Measurements from ENCODE around the gene DMC1. TPM values are rescaled to one million over a fixed set of nuclear protein-coding genes. Genes with fewer than 3 reads are reported as not detected.

Gene DMC1
- total RNA-seq, 1 experiment from 2014 or later, result 6.8 TPM

DNA sequence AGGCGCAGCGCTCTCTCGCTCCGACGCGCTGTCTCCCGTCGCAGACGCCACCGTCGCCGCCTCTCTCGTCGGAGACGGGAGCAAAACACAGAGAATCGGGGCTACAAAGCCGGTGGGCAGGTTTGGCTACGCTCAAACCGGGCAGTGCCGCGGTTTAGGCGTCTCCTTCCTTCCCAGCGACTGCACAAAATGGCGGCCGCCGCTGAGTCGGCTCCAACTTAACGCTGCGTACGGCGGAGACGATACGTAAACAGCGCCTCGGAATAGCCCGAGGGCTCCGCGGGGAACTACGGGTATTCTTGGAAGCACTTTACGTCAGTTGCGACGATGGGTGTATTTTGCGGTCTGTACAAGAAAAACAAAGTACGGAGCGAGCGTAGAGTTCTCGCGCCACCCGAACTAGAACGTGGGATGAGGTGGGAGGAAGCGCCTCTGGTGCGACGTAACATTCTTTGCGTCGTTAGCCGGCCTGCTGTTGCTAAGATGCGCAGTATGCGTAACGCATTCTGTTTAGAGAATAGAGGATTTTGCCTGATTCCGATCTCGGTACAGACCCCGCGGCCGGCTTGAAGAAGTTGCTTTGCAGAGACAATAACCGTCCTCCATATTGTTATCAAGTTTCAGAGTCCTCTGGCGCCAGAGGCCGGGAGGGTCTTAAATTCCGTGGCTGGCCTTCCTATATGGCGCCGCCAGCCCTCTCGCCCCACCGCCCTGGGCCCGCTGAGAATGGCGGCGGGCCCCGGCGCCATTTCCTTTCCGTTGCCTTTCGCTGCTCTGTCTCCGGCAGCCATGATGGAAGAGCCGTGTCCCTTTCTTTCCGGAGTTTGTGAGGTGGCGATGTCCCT lies 63.6 kb downstream of the DMC1 start, which contains the start of gene DDX17:
TSS of gene DDX17 (minus strand) at position 194 of the 845 bp plus-strand sequence.
- Histone ChIP-seq H3K14ac (ENCODE audit: insufficient read depth, low read length) (peak within 1 kb of the TSS; percentile 100), H3K4me1 (ENCODE audit: insufficient read depth, low read length) (no peaks in the 10 kb centered on the region; the same call in 1 of the 2 replicates), H2BK15ac (ENCODE audit: low read depth, low read length) (no peak within 1 kb of the TSS; the same call in 1 of the 2 replicates), H3T11ph (ENCODE audit: low read length) (peak within 1 kb of the TSS; percentile 99), H3K4me2 (ENCODE audit: insufficient read depth, insufficient read length, low read length) (peak within 1 kb of the TSS; percentile 92), H2BK5ac (ENCODE audit: insufficient read length, low read length) (peak within 1 kb of the TSS; percentile 90), H3K27me3 (ENCODE audit: insufficient read depth, low read length) (no peaks in the 10 kb centered on the region), H3K9ac (ENCODE audit: extremely low read depth, insufficient read length, low read length) (peak within 1 kb of the TSS; percentile 99), H3K18ac (ENCODE audit: insufficient read length, low read depth, low read length) (peak within 1 kb of the TSS; percentile 100), H2AK5ac (ENCODE audit: insufficient read length, low read length) (peak within 1 kb of the TSS; percentile 77), H2BK20ac (ENCODE audit: low read depth, low read length, poor library complexity, severe bottlenecking) (no peak within 1 kb of the TSS), H4K8ac (replicated peaks; ENCODE audit: insufficient read length, low read depth, low read length) (no peak within 1 kb of the TSS), H3K23ac (ENCODE audit: insufficient read length, low read depth, low read length) (peak within 1 kb of the TSS; percentile 93), H3K4ac (ENCODE audit: low read depth, low read length) (peak within 1 kb of the TSS; percentile 94), H2BK12ac (ENCODE audit: insufficient read length, low read depth, low read length) (peak within 1 kb of the TSS; percentile 98), H3K56ac (ENCODE audit: insufficient read length, low read depth, low read length) (peak within 1 kb of the TSS; percentile 95), H3K79me2 (ENCODE audit: insufficient read depth, low read length) (peaks cover 35% of the 10 kb centered on the region; the same call in 1 of the 2 replicates), H3K9me3 (ENCODE audit: control insufficient read depth, low read depth, low read length) (no peaks in the 10 kb centered on the region), H3K23me2 (ENCODE audit: insufficient read length, low read depth, low read length, poor library complexity, severe bottlenecking) (peaks cover 7% of the 10 kb centered on the region), H2AFZ (ENCODE audit: low read length) (no peak within 1 kb of the TSS), H4K20me1 (ENCODE audit: control insufficient read depth, insufficient read depth, insufficient read length) (no peaks in the 10 kb centered on the region), H4K91ac (ENCODE audit: insufficient read length, low read depth, low read length) (peak within 1 kb of the TSS; percentile 97), H2BK120ac (ENCODE audit: low read depth, low read length, poor library complexity, severe bottlenecking) (peak within 1 kb of the TSS; percentile 98), H4K5ac (ENCODE audit: insufficient read length, low read depth, low read length) (peak within 1 kb of the TSS; percentile 99), H3K27ac (ENCODE audit: insufficient read length, low read depth, low read length) (peak within 1 kb of the TSS; percentile 98), H3K79me1 (ENCODE audit: insufficient read depth, low read depth, low read length, poor library complexity, severe bottlenecking) (no peaks in the 10 kb centered on the region)
- H3K9me3 Mint-ChIP-seq, result peaks cover 0 to 8% of the 10 kb centered on the region in 2 experiments; a peak in 3 of 5 replicates
- no peaks in the 10 kb centered on the region; the same call in 1 of the 2 replicates for H3K27me3 Mint-ChIP-seq (ENCODE audit: low read depth)
- peak; percentile 94 for DNase-seq
- peak within 1 kb of the TSS; percentile 97 to 98 for H3K4me3 Mint-ChIP-seq
- H3K27ac Mint-ChIP-seq, result peak within 1 kb of the TSS; percentile 100
- WGBS (ENCODE audit: extremely low coverage, insufficient read length, low lambda C conversion rate), result no CpG with 5 or more reads among the region's 83 CpGs
- TF ChIP-seq, protein P1, sequence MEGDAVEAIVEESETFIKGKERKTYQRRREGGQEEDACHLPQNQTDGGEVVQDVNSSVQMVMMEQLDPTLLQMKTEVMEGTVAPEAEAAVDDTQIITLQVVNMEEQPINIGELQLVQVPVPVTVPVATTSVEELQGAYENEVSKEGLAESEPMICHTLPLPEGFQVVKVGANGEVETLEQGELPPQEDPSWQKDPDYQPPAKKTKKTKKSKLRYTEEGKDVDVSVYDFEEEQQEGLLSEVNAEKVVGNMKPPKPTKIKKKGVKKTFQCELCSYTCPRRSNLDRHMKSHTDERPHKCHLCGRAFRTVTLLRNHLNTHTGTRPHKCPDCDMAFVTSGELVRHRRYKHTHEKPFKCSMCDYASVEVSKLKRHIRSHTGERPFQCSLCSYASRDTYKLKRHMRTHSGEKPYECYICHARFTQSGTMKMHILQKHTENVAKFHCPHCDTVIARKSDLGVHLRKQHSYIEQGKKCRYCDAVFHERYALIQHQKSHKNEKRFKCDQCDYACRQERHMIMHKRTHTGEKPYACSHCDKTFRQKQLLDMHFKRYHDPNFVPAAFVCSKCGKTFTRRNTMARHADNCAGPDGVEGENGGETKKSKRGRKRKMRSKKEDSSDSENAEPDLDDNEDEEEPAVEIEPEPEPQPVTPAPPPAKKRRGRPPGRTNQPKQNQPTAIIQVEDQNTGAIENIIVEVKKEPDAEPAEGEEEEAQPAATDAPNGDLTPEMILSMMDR (conservative IDR thresholded peaks at IDR 0.05), result no peak
- peaks cover 29 to 43% (median 41%) of the 10 kb centered on the region in 3 experiments for H3K36me3 Mint-ChIP-seq (ENCODE audit: insufficient read depth in 1 of 3, low read depth in 3 of 3)
- peaks cover 29 to 40% of the 10 kb centered on the region in 2 experiments for H3K4me1 Mint-ChIP-seq
